ENCODE data around the gene TBCCD1. TPM values are rescaled to one million over a fixed set of nuclear protein-coding genes. Genes with fewer than 3 reads are reported as not detected.

Gene TBCCD1
- total RNA-seq, 2 donors from 2014 or later: 4.0 to 14.0 TPM

DNA sequence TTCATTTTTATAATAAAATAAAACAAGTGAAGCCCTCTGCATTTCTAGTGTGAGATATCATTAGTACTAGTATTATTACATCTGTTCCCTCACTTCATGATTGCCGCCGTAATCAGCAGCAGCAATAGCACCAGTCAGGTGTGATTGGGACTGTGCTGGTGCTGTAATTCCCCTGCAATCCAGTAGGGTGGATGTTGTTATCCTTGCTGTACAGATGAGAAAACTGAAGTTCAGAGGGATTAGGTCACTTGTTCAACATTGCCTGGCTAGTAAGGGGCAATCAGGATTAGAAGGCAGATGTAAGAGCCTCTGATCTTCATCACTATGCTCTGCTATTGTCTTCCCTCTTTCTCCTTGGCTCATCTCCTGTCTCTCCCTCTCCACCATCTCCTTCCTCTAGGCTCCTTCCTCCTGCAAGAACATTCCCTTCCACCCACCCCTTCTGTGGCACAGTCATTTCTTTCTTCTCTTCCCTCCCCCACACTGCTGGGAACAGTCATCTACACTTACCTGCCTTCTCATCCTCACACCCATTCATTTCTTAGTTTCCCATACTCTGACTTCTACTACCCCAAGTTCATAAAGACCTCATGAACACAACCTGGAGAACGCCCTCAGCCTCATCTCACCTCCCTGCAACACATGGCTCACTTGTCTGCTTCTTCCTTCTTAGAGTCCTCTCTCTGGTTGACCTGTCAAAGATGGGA lies 52.7 kb downstream of the TBCCD1 start:
- Histone ChIP-seq H3K27me3 (no peaks in the 10 kb centered on the region), H3K9me3 (no peaks in the 10 kb centered on the region), H3K27ac (no peak overlapping the region), H3K4me3 (no peak overlapping the region), H3K4me1 (no peaks in the 10 kb centered on the region), H3K36me3 (replicated peaks in 1 of 2; ENCODE audit: insufficient read depth in 1 of 2, low read depth in 2 of 2) (no peaks in the 10 kb centered on the region)
- DNase-seq (peak in 1 of 4 donors; percentile 30), ATAC-seq (no peak)
- intact Hi-C loops (cut with DNase I): no loop called here
- TF ChIP-seq, protein P1, sequence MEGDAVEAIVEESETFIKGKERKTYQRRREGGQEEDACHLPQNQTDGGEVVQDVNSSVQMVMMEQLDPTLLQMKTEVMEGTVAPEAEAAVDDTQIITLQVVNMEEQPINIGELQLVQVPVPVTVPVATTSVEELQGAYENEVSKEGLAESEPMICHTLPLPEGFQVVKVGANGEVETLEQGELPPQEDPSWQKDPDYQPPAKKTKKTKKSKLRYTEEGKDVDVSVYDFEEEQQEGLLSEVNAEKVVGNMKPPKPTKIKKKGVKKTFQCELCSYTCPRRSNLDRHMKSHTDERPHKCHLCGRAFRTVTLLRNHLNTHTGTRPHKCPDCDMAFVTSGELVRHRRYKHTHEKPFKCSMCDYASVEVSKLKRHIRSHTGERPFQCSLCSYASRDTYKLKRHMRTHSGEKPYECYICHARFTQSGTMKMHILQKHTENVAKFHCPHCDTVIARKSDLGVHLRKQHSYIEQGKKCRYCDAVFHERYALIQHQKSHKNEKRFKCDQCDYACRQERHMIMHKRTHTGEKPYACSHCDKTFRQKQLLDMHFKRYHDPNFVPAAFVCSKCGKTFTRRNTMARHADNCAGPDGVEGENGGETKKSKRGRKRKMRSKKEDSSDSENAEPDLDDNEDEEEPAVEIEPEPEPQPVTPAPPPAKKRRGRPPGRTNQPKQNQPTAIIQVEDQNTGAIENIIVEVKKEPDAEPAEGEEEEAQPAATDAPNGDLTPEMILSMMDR (IDR thresholded peaks at IDR 0.05): peak; percentile 6 to 43 (median 25)
- TF ChIP-seq POLR2A (IDR thresholded peaks at IDR 0.05): no peak
- 51 to 58% methylated on average over 3 of the region's 3 CpGs for WGBS, 2 donors

DNA sequence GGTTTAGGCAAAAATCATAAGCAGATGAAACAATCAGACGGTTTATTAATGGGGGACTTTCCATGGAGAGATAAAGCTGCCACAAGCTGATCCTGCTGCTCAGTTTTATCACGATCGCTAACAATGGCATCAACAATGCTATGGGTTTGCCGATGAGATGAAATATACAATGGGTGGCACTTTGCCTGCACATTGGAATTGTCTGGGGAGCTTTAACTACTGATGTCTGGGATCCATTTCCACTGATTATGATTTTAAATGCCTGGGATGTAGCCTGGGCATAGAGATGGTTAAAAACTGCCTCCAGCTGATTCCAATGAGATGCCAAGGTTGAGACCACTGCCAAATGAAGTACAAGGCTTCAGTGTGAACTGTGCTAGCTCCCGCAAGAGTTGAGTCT lies 53.8 kb downstream of the TBCCD1 start:
- DNase-seq (no peak), ATAC-seq (no peak)
- Histone ChIP-seq H3K4me1 (no peaks in the 10 kb centered on the region), H3K4me3 (no peak overlapping the region), H3K27me3 (no peaks in the 10 kb centered on the region), H3K27ac (no peak overlapping the region), H3K36me3 (replicated peaks in 1 of 2; ENCODE audit: insufficient read depth in 1 of 2, low read depth in 2 of 2) (no peaks in the 10 kb centered on the region), H3K9me3 (no peaks in the 10 kb centered on the region)
- WGBS, 2 donors: 49 to 58% methylated on average over 5 of the region's 5 CpGs
- intact Hi-C loops (cut with DNase I): no loop called here
- TF ChIP-seq POLR2A (IDR thresholded peaks at IDR 0.05): no peak
- TF ChIP-seq, protein P1 (IDR thresholded peaks at IDR 0.05): no peak

DNA sequence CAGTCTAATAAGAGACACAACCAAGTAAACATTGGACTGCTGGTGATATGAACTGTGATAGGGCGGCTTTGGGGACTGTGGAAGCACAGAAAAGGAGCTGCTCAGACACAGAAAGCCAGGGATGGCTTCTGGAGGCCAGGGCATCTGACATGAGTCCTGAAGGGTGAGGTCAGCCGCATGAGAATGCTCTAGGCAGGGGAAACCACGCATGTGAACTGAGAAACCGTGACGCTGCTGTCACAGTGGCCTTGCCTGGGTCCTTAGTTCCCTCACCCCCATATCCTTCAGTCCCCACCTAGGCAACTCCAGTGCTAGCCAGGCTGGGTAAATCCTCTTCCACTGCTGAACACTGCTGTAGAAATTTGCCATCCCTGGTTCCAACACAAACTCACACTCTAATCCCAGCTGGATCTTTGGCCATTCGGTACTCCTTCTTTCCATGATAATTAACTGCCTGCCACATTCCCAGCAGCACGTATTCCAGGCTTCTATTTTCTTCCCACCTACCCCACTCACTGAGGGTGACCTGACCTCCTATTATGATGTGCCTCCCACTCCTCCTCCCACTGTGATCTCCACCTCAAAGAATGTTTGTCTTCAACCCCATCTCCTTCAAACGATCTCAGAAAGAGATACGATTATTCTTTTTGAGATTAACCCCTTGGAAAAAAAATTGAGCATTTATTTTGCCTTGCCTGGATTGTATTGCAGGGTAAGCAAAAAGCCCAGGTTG lies 54.4 kb downstream of the TBCCD1 start:
- DNase-seq: no peak
- Histone ChIP-seq H3K27ac (no peak overlapping the region), H3K27me3 (no peaks in the 10 kb centered on the region), H3K9me3 (no peaks in the 10 kb centered on the region), H3K4me1 (no peaks in the 10 kb centered on the region), H3K36me3 (replicated peaks in 1 of 2; ENCODE audit: insufficient read depth in 1 of 2, low read depth in 2 of 2) (no peaks in the 10 kb centered on the region), H3K4me3 (no peak overlapping the region)
- WGBS, 2 donors: 56 to 58% methylated on average over 9 of the region's 9 CpGs
- ATAC-seq: no peak
- intact Hi-C loops (cut with DNase I): no loop called here
- no peak for TF ChIP-seq POLR2A (IDR thresholded peaks at IDR 0.05)
- TF ChIP-seq, protein P1 (IDR thresholded peaks at IDR 0.05): no peak

DNA sequence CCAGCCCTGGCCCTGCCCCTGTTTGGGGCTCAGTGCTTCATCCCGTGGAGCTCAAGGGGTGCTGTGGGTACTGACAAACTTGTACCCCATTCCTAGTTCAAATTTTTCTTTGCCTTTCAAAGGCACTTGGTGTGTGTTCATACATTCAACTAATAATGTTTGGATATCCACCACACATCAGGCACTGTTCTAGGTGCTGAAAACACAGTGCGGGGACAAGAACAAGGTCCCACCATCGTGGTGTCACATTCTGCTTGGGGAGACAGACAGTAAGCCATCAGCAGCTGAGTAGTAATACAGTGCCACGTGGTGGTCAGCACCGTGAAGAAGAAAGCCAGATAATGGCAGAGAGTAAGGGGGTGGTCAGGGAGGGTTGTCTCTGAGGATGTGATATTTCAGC lies 55.4 kb downstream of the TBCCD1 start:
- Histone ChIP-seq H3K4me1 (no peaks in the 10 kb centered on the region), H3K27me3 (no peaks in the 10 kb centered on the region), H3K4me3 (no peak overlapping the region), H3K27ac (no peak overlapping the region), H3K36me3 (replicated peaks in 1 of 2; ENCODE audit: insufficient read depth in 1 of 2, low read depth in 2 of 2) (no peaks in the 10 kb centered on the region), H3K9me3 (no peaks in the 10 kb centered on the region)
- intact Hi-C loops (cut with DNase I): no loop called here
- TF ChIP-seq POLR2A (IDR thresholded peaks at IDR 0.05): no peak
- TF ChIP-seq, protein P1 (IDR thresholded peaks at IDR 0.05): no peak
- ATAC-seq (no peak), DNase-seq (no peak)
- WGBS, 2 donors: 70 to 72% methylated on average over 5 of the region's 5 CpGs

Data from body of pancreas (tissue), 4 donors.